HEK293 (cell line): ENCODE measurements around the gene ANKRD28.

Source experiments
- BCL11A ChIP-seq: fragments of 450-650 bp; formaldehyde crosslinking; IDR thresholded peaks from 2 replicates; pipeline ENCODE4 v1.5.1; 2016; ENCODE audit warnings: low read depth, missing biosample characterization, missing genetic modification characterization
- EGR2 ChIP-seq: fragments of 450-650 bp; formaldehyde crosslinking; IDR thresholded peaks from 2 replicates; pipeline ENCODE4 v1.5.1; 2016; ENCODE audit warnings: low read depth, missing biosample characterization, missing genetic modification characterization
- KLF9 ChIP-seq: fragments of 450-650 bp; formaldehyde crosslinking; IDR thresholded peaks from 2 replicates; pipeline ENCODE4 v1.5.1; 2016; ENCODE audit warnings: missing biosample characterization, missing genetic modification characterization, low read depth
- SP3 ChIP-seq: fragments of 450-650 bp; formaldehyde crosslinking; IDR thresholded peaks from 2 replicates; pipeline ENCODE4 v1.5.1; 2016; ENCODE audit warnings: missing biosample characterization, missing genetic modification characterization
- ZFP3 ChIP-seq: fragments of 450-650 bp; formaldehyde crosslinking; IDR thresholded peaks from 2 replicates; pipeline ENCODE4 v1.5.1; 2016; ENCODE audit warnings: low read depth, missing biosample characterization, missing genetic modification characterization
- ZNF112 ChIP-seq: fragments of 450-650 bp; formaldehyde crosslinking; IDR thresholded peaks from 2 replicates; pipeline ENCODE4 v1.5.0; 2017; ENCODE audit warnings: missing biosample characterization, missing genetic modification characterization
- ZNF140 ChIP-seq: fragments of 450-650 bp; formaldehyde crosslinking; IDR thresholded peaks from 2 replicates; pipeline ENCODE4 v1.5.1; 2016; ENCODE audit warnings: missing biosample characterization, missing genetic modification characterization
- ZNF274 ChIP-seq, 2 experiments: fragments of 200-500 bp in 1 of 2; fragments of 450-650 bp in 1 of 2; sonication (Bioruptor generic) in 1 of 2; formaldehyde crosslinking in 1 of 2; IDR thresholded peaks; 2 replicates each; pipeline versions ENCODE4 v1.5.1 to v1.6.1; 2014 to 2016; ENCODE audit warnings: borderline replicate concordance in 1 of 2, inconsistent platforms in 1 of 2, low read length in 1 of 2, missing biosample characterization in 1 of 2, missing genetic modification characterization in 1 of 2
- ZNF394 ChIP-seq: fragments of 450-650 bp; formaldehyde crosslinking; IDR thresholded peaks from 2 replicates; pipeline ENCODE4 v1.5.1; 2016; ENCODE audit warnings: missing biosample characterization, missing genetic modification characterization, mild to moderate bottlenecking, moderate library complexity, borderline replicate concordance
- ZNF701 ChIP-seq: fragments of 450-650 bp; formaldehyde crosslinking; IDR thresholded peaks from 2 replicates; pipeline ENCODE4 v1.5.1; 2016; ENCODE audit warnings: missing biosample characterization, missing genetic modification characterization
- ZNF707 ChIP-seq: fragments of 450-650 bp; formaldehyde crosslinking; IDR thresholded peaks from 2 replicates; pipeline ENCODE4 v1.5.1; 2016; ENCODE audit warnings: missing biosample characterization, missing genetic modification characterization
- TF ChIP-seq, protein P1 (sequence below): fragments of 450-650 bp; formaldehyde crosslinking; IDR thresholded peaks from 2 replicates; pipeline ENCODE4 v1.5.1; 2016; ENCODE audit warnings: missing biosample characterization, missing genetic modification characterization
- TF ChIP-seq, protein P2 (sequence below): fragments of 450-650 bp; formaldehyde crosslinking; IDR thresholded peaks from 2 replicates; pipeline ENCODE4 v1.5.1; 2016; ENCODE audit warnings: missing biosample characterization, missing genetic modification characterization, low read depth
- TF ChIP-seq, protein P3 (sequence below): fragments of 450-650 bp; formaldehyde crosslinking; IDR thresholded peaks from 2 replicates; pipeline ENCODE4 v1.5.1; 2016; ENCODE audit warnings: missing biosample characterization, missing genetic modification characterization

DNA sequence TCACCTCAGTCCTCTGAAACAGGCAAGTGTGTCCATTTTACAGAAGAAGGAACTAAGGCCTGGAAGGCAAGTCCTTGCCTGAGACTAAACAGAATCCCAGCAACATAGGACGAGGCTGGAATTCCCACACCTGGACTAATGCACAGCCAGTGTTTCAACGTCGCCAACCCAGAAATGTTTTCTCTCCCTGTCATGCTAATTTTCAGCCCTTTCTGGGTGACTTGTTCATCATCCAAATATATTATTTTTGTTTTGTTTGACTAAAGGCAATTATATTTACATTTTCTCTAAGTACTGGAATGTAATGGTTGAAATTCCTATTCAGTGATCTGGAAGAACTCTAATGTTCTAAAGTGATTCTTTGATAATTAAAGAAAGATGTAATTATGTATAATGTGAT, 144.5 kb downstream of the ANKRD28 start:
- TF ChIP-seq ZNF394 (tag by site-specific recombination) (no peak), SP3 (tag by site-specific recombination) (no peak), BCL11A (tag by site-specific recombination) (no peak), KLF9 (tag by site-specific recombination) (no peak), ZNF112 (tag by site-specific recombination) (no peak), ZFP3 (tag by site-specific recombination) (no peak), ZNF274 (IDR thresholded peaks at IDR 0.05; ENCODE audit: low read length) (no peak), ZNF274 (tag by site-specific recombination; IDR thresholded peaks at IDR 0.05; ENCODE audit: borderline replicate concordance) (no peak), ZNF140 (tag by site-specific recombination) (no peak), ZNF701 (tag by site-specific recombination) (no peak), EGR2 (tag by site-specific recombination) (no peak), ZNF707 (no peak)
- TF ChIP-seq, protein P1, sequence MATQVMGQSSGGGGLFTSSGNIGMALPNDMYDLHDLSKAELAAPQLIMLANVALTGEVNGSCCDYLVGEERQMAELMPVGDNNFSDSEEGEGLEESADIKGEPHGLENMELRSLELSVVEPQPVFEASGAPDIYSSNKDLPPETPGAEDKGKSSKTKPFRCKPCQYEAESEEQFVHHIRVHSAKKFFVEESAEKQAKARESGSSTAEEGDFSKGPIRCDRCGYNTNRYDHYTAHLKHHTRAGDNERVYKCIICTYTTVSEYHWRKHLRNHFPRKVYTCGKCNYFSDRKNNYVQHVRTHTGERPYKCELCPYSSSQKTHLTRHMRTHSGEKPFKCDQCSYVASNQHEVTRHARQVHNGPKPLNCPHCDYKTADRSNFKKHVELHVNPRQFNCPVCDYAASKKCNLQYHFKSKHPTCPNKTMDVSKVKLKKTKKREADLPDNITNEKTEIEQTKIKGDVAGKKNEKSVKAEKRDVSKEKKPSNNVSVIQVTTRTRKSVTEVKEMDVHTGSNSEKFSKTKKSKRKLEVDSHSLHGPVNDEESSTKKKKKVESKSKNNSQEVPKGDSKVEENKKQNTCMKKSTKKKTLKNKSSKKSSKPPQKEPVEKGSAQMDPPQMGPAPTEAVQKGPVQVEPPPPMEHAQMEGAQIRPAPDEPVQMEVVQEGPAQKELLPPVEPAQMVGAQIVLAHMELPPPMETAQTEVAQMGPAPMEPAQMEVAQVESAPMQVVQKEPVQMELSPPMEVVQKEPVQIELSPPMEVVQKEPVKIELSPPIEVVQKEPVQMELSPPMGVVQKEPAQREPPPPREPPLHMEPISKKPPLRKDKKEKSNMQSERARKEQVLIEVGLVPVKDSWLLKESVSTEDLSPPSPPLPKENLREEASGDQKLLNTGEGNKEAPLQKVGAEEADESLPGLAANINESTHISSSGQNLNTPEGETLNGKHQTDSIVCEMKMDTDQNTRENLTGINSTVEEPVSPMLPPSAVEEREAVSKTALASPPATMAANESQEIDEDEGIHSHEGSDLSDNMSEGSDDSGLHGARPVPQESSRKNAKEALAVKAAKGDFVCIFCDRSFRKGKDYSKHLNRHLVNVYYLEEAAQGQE (tag by site-specific recombination) = no peak
- TF ChIP-seq, protein P2, sequence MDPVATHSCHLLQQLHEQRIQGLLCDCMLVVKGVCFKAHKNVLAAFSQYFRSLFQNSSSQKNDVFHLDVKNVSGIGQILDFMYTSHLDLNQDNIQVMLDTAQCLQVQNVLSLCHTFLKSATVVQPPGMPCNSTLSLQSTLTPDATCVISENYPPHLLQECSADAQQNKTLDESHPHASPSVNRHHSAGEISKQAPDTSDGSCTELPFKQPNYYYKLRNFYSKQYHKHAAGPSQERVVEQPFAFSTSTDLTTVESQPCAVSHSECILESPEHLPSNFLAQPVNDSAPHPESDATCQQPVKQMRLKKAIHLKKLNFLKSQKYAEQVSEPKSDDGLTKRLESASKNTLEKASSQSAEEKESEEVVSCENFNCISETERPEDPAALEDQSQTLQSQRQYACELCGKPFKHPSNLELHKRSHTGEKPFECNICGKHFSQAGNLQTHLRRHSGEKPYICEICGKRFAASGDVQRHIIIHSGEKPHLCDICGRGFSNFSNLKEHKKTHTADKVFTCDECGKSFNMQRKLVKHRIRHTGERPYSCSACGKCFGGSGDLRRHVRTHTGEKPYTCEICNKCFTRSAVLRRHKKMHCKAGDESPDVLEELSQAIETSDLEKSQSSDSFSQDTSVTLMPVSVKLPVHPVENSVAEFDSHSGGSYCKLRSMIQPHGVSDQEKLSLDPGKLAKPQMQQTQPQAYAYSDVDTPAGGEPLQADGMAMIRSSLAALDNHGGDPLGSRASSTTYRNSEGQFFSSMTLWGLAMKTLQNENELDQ = no peak
- TF ChIP-seq, protein P3, sequence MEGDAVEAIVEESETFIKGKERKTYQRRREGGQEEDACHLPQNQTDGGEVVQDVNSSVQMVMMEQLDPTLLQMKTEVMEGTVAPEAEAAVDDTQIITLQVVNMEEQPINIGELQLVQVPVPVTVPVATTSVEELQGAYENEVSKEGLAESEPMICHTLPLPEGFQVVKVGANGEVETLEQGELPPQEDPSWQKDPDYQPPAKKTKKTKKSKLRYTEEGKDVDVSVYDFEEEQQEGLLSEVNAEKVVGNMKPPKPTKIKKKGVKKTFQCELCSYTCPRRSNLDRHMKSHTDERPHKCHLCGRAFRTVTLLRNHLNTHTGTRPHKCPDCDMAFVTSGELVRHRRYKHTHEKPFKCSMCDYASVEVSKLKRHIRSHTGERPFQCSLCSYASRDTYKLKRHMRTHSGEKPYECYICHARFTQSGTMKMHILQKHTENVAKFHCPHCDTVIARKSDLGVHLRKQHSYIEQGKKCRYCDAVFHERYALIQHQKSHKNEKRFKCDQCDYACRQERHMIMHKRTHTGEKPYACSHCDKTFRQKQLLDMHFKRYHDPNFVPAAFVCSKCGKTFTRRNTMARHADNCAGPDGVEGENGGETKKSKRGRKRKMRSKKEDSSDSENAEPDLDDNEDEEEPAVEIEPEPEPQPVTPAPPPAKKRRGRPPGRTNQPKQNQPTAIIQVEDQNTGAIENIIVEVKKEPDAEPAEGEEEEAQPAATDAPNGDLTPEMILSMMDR (tag by site-specific recombination) = no peak
